Measurements from ENCODE around the gene VWA3A.
A peak's percentile ranks its signal among the peaks of the same experiment; 100 is the strongest.
"Not testable (repeated sequence)": the region's sequence is repeated elsewhere in the genome, so short reads cannot be mapped to it uniquely, and the experiment has no call there.

The VWA3A gene

GRCh38 chr16:22151246-22151998 is 59.1 kb downstream of the VWA3A start:
- Mint-ChIP-seq H3K4me1 (no peaks in the 10 kb centered on the region), H3K4me3 (no peak overlapping the region), H3K9me3 (no peaks in the 10 kb centered on the region), H3K36me3 (ENCODE audit: insufficient read depth) (no peaks in the 10 kb centered on the region), H3K27me3 (peaks cover 11% of the 10 kb centered on the region), H3K27ac (ENCODE audit: low read depth) (no peak overlapping the region)
- ATAC-seq (replicated peaks; ENCODE audit: extremely low read depth, poor library complexity, severe bottlenecking) (no peak), DNase-seq (ENCODE audit: low spot score in 2 of 2) (no peak)

- H3K4me3 Mint-ChIP-seq = no peak overlapping the region
- H3K9me3 Mint-ChIP-seq = no peaks in the 10 kb centered on the region
- peaks cover 13% of the 10 kb centered on the region for H3K27me3 Mint-ChIP-seq
- no peak for DNase-seq (ENCODE audit: low spot score in 2 of 2)
- no peaks in the 10 kb centered on the region for H3K36me3 Mint-ChIP-seq (ENCODE audit: insufficient read depth)
- no peaks in the 10 kb centered on the region for H3K4me1 Mint-ChIP-seq
- no peak for ATAC-seq (replicated peaks; ENCODE audit: extremely low read depth, poor library complexity, severe bottlenecking)
- no peak overlapping the region for H3K27ac Mint-ChIP-seq (ENCODE audit: low read depth)
These were observed 60.0 kb downstream of the VWA3A start for GRCh38 chr16:22152316-22152715.

GRCh38 chr16:22153078-22153477 is 60.7 kb downstream of the VWA3A start:
- DNase-seq (ENCODE audit: low spot score in 2 of 2) = not testable (repeated sequence)

GRCh38 chr16:22161401-22161800 is 69.1 kb downstream of the VWA3A start:
- Mint-ChIP-seq H3K27me3 (peaks cover 16% of the 10 kb centered on the region), H3K4me3 (no peak overlapping the region), H3K27ac (ENCODE audit: low read depth) (no peak overlapping the region), H3K9me3 (no peaks in the 10 kb centered on the region), H3K36me3 (ENCODE audit: insufficient read depth) (peaks cover 2% of the 10 kb centered on the region), H3K4me1 (no peaks in the 10 kb centered on the region)
- no peak for DNase-seq (ENCODE audit: low spot score in 2 of 2)
- ATAC-seq (replicated peaks; ENCODE audit: extremely low read depth, poor library complexity, severe bottlenecking) = no peak

More at GRCh38 chr16:22153078-22153477, 60.7 kb downstream of the VWA3A start:
- H3K4me3 Mint-ChIP-seq; H3K9me3 Mint-ChIP-seq; H3K36me3 Mint-ChIP-seq (ENCODE audit: insufficient read depth); ATAC-seq (replicated peaks; ENCODE audit: extremely low read depth, poor library complexity, severe bottlenecking); H3K4me1 Mint-ChIP-seq: not testable (repeated sequence)
- Mint-ChIP-seq H3K27me3 (peaks cover 13% of the 10 kb centered on the region), H3K27ac (ENCODE audit: low read depth) (peak overlapping the region; percentile 71)

DNA sequence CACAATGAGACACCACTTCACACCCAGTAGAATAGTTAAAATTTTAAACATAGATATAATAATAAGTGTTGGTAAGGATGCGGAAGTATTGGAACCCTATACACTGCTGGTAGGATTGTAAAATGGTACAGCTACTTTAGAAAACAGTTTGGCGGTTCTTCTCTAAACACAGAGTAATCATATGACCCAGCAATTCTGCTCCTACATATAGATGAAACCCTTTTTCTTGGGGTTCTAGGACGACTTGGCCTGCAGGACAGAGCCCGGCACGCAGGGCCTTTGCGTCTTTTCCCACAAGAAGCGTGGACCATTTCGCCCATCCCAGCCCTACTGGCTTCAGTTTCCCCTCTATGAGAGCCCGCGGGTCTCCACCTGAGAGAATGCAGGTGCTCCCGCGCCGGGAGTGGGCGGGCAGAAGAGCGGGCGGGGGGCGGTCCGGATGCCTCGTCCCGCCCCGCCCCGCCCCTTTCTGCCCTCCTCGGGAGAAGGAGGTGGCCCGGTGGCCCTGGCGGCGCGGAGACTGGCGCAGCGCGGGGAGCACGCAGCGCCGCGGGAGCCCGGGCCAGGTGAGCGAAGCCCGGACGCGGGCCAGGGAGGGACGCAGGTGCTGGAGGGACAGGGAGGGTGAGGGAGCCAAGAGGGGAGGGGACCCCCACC is 69.8 kb downstream of the VWA3A start, which contains the start of gene SDR42E2:
TSS of gene SDR42E2 (plus strand) at position 508 of the 657 bp plus-strand sequence. CDS start 3,077 bp downstream, outside the sequence.
- DNase-seq (ENCODE audit: low spot score in 2 of 2) (no peak), ATAC-seq (replicated peaks; ENCODE audit: extremely low read depth, poor library complexity, severe bottlenecking) (peak; percentile 79)
- Mint-ChIP-seq H3K9me3 (no peaks in the 10 kb centered on the region), H3K4me3 (peak within 1 kb of the TSS; percentile 57), H3K27me3 (peaks cover 15% of the 10 kb centered on the region), H3K4me1 (no peaks in the 10 kb centered on the region), H3K36me3 (ENCODE audit: insufficient read depth) (peaks cover 2% of the 10 kb centered on the region), H3K27ac (ENCODE audit: low read depth) (no peak within 1 kb of the TSS)

- no peak overlapping the region for H3K4me3 Mint-ChIP-seq
These were observed 70.3 kb downstream of the VWA3A start for GRCh38 chr16:22162656-22163009.

DNA sequence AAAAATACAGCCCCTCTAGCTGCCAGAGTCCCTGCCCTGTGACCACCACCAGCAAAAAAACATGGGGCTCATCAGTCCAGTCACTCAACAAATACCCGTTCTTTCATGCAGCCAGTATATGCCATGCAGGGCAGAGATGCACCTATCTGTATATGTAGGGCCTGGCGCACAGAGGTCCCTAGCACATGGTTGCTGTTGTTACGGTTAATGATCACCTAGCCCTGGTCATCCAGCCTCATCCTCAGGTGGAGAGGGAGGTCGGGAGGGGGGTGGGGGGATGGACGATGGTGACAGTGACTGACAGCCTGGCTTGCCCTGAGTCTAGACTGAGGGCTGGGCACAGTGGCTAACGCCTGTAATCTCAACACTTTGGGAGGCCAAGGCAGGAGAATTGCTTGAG is 71.5 kb downstream of the VWA3A start:
- ATAC-seq (replicated peaks; ENCODE audit: extremely low read depth, poor library complexity, severe bottlenecking) = no peak
- H3K4me3 Mint-ChIP-seq = no peak overlapping the region
- H3K27me3 Mint-ChIP-seq = peaks cover 15% of the 10 kb centered on the region
- DNase-seq (ENCODE audit: low spot score in 2 of 2) = no peak
- H3K4me1 Mint-ChIP-seq = no peaks in the 10 kb centered on the region
- H3K27ac Mint-ChIP-seq (ENCODE audit: low read depth) = no peak overlapping the region
- no peaks in the 10 kb centered on the region for H3K9me3 Mint-ChIP-seq
- peaks cover 2% of the 10 kb centered on the region for H3K36me3 Mint-ChIP-seq (ENCODE audit: insufficient read depth)

More at GRCh38 chr16:22162656-22163009, 70.3 kb downstream of the VWA3A start:
- H3K9me3 Mint-ChIP-seq = no peaks in the 10 kb centered on the region
- H3K27me3 Mint-ChIP-seq = peaks cover 15% of the 10 kb centered on the region
- DNase-seq (ENCODE audit: low spot score in 2 of 2) (no peak), ATAC-seq (replicated peaks; ENCODE audit: extremely low read depth, poor library complexity, severe bottlenecking) (no peak)
- H3K36me3 Mint-ChIP-seq (ENCODE audit: insufficient read depth) = peaks cover 2% of the 10 kb centered on the region
- no peak overlapping the region for H3K27ac Mint-ChIP-seq (ENCODE audit: low read depth)
- no peaks in the 10 kb centered on the region for H3K4me1 Mint-ChIP-seq

- Mint-ChIP-seq H3K27me3 (peaks cover 15% of the 10 kb centered on the region), H3K27ac (ENCODE audit: low read depth) (no peak overlapping the region), H3K4me3 (no peak overlapping the region), H3K4me1 (no peaks in the 10 kb centered on the region), H3K36me3 (ENCODE audit: insufficient read depth) (peaks cover 2% of the 10 kb centered on the region), H3K9me3 (no peaks in the 10 kb centered on the region)
- DNase-seq (ENCODE audit: low spot score in 2 of 2) (no peak), ATAC-seq (replicated peaks; ENCODE audit: extremely low read depth, poor library complexity, severe bottlenecking) (no peak)
These were observed 72.1 kb downstream of the VWA3A start for GRCh38 chr16:22164482-22164881.

DNA sequence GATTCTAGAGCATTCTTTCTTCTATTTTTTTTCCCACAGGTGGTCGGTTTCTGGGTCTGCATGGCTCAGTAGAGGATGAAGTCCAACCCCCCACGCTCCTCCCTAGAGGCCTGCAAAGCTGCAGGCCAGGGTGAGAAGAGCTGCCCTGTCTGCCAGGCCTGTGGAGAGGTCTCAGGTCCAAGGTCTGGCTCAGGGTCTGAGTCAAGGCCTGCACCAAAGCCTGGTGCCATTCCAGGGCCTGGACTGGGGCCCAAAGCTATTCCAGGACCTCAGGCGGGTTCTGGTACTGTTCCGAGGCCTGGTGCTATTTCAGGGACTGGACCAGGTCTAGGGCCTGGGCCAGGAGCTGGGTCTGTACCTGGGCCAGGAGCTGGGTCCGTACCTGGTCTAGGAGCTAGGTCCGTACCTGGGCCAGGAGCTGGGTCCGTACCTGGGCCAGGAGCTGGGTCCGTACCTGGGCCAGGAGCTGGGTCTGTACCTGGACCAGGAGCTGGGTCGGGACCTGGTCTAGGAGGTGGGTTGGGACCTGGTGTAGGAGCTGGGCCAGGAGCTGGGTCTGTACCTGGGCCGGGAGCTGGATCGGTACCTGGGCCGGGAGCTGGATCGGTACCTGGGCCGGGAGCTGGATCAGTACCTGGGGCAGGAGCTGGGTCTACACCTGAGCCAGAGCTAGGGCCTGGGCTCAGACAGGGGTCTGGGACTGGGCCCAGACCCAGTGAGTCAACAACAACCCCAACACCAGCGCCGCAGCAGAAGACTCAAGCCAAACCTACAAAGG is 73.4 kb downstream of the VWA3A start:
- no peak overlapping the region for H3K4me3 Mint-ChIP-seq
- no peak for DNase-seq (ENCODE audit: low spot score in 2 of 2)
- no peak overlapping the region for H3K27ac Mint-ChIP-seq (ENCODE audit: low read depth)
- ATAC-seq (replicated peaks; ENCODE audit: extremely low read depth, poor library complexity, severe bottlenecking) = no peak
- no peaks in the 10 kb centered on the region for H3K9me3 Mint-ChIP-seq
- H3K4me1 Mint-ChIP-seq = no peaks in the 10 kb centered on the region
- H3K27me3 Mint-ChIP-seq = peaks cover 13% of the 10 kb centered on the region
- peaks cover 3% of the 10 kb centered on the region for H3K36me3 Mint-ChIP-seq (ENCODE audit: insufficient read depth)

DNA sequence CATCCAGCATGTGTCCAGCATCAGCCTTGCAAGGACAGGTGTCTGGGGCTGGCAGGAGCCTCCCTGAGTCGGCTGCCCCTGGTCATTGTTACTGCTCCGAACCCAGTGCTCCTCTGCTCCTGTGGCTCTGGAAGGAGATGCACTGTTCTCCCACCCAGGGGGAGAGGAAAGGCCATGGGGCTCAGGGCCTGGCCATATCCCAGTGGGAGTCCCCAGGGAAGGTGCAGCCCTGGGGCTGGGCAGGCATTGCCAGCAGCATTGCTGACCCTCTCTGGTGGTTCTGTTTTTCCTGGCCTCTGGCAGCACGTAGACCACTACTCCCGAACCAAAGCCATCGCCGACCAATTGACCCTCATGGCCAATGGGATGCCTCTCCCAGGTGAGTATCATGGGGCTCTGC is 79.6 kb downstream of the VWA3A start:
- no peaks in the 10 kb centered on the region for H3K4me1 Mint-ChIP-seq
- no peak overlapping the region for H3K4me3 Mint-ChIP-seq
- H3K27me3 Mint-ChIP-seq = no peaks in the 10 kb centered on the region
- peaks cover 1% of the 10 kb centered on the region for H3K36me3 Mint-ChIP-seq (ENCODE audit: insufficient read depth)
- H3K27ac Mint-ChIP-seq (ENCODE audit: low read depth) = no peak overlapping the region
- no peaks in the 10 kb centered on the region for H3K9me3 Mint-ChIP-seq
- no peak for DNase-seq (ENCODE audit: low spot score in 2 of 2)
- ATAC-seq (replicated peaks; ENCODE audit: extremely low read depth, poor library complexity, severe bottlenecking) = no peak

DNA sequence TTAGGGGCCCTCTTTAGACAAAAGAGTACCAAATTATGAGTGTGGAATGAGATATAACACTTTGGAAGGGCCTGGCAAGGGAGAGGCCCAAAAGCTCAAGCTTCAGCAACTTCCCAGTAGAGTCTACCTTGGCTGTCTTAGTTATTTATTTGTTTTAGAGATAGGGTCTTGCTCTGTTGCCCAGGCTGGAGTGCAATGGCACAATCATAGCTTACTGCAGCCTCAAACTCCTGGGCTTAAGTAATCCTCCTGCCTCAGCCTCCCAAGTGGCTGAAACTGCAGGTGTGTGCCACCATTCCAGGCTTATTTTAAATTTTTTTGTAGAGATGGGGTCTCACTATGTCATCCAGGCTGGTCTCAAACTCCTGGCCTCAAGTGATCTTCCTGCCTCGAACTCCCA is 80.3 kb downstream of the VWA3A start:
- H3K27ac Mint-ChIP-seq (ENCODE audit: low read depth); DNase-seq (ENCODE audit: low spot score in 2 of 2); H3K4me1 Mint-ChIP-seq; ATAC-seq (replicated peaks; ENCODE audit: extremely low read depth, poor library complexity, severe bottlenecking); H3K36me3 Mint-ChIP-seq (ENCODE audit: insufficient read depth); H3K4me3 Mint-ChIP-seq; H3K9me3 Mint-ChIP-seq; H3K27me3 Mint-ChIP-seq: not testable (repeated sequence)

DNA sequence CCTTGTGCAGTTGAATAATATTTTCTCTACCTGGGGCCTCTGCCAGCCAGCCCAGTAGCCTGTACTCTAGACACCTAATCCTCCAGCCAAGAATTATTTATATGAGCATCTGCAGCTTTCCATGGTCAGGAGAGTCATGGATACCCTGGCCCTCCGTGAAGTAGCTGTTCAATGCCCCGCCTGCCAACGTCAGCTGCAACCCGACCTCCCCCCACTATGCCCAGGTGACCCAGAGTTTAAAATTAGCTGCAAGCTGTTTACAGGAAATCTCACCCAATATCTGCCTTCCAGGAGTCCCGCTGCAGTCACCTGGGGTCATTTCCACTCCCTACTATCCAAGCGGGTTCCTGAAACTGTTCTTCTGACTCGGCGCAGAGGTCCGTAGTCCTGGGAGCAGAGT is 82.3 kb downstream of the VWA3A start:
- ATAC-seq (replicated peaks; ENCODE audit: extremely low read depth, poor library complexity, severe bottlenecking) = no peak

More for the DNA sequence above, 82.3 kb downstream of the VWA3A start:
- no peak overlapping the region for H3K4me3 Mint-ChIP-seq
- no peak overlapping the region for H3K27ac Mint-ChIP-seq (ENCODE audit: low read depth)
- H3K27me3 Mint-ChIP-seq = no peaks in the 10 kb centered on the region
- H3K9me3 Mint-ChIP-seq = no peaks in the 10 kb centered on the region
- no peaks in the 10 kb centered on the region for H3K4me1 Mint-ChIP-seq
- peaks cover 1% of the 10 kb centered on the region for H3K36me3 Mint-ChIP-seq (ENCODE audit: insufficient read depth)
- DNase-seq (ENCODE audit: low spot score in 2 of 2) = no peak

Measured in central memory CD8-positive, alpha-beta T cell (primary cell).